GM19395 (cell line): Measurements from ENCODE around the gene C3.

Experiments
- ATAC-seq: cut with Tn5 transposase; IDR thresholded peaks from one replicate; pipeline ENCODE4 v1.9.1; 2021; ENCODE audit warnings: mild to moderate bottlenecking, moderate library complexity; ENCODE audit not compliant: unreplicated experiment

Gene C3

GRCh38 chr19:6745965-6746364 lies 25.5 kb upstream of the C3 start:
- no peak for ATAC-seq

GRCh38 chr19:6744381-6745301 lies 24.2 kb upstream of the C3 start:
- ATAC-seq, result no peak

- ATAC-seq, result no peak
These were observed 23.4 kb upstream of the C3 start for GRCh38 chr19:6743714-6744380.

- ATAC-seq, result no peak
These were observed 22.6 kb upstream of the C3 start for GRCh38 chr19:6743066-6743465.

- no peak for ATAC-seq
These were observed 20.3 kb upstream of the C3 start for GRCh38 chr19:6740589-6741343.

GRCh38 chr19:6739883-6740588 lies 19.6 kb upstream of the C3 start:
- ATAC-seq, result no peak

GRCh38 chr19:6739390-6739882 lies 19.0 kb upstream of the C3 start, which contains the start of gene TRIP10:
Gene TRIP10 (plus strand): TSS chr19:6739680. CDS start chr19:6739762, 82 bp downstream.
- no peak for ATAC-seq

- no peak for ATAC-seq
These were observed 18.4 kb upstream of the C3 start for GRCh38 chr19:6738787-6739389.

GRCh38 chr19:6737873-6738786 lies 17.7 kb upstream of the C3 start:
- no peak for ATAC-seq

- peak; percentile 67 for ATAC-seq
These were observed 16.9 kb upstream of the C3 start, which contains the start of gene GPR108 for GRCh38 chr19:6737284-6737872. Gene GPR108 (minus strand): TSS chr19:6737580. CDS start chr19:6737576, 4 bp downstream.

- no peak for ATAC-seq
These were observed 16.4 kb upstream of the C3 start for GRCh38 chr19:6736917-6737283.

- ATAC-seq, result no peak
These were observed 15.9 kb upstream of the C3 start for GRCh38 chr19:6736169-6736916.

GRCh38 chr19:6735181-6735911 lies 14.9 kb upstream of the C3 start:
- ATAC-seq, result no peak

- no peak for ATAC-seq
These were observed 13.7 kb upstream of the C3 start for GRCh38 chr19:6734096-6734696.

- ATAC-seq, result no peak
These were observed 13.1 kb upstream of the C3 start for GRCh38 chr19:6733338-6734095.

- no peak for ATAC-seq
These were observed 12.4 kb upstream of the C3 start for GRCh38 chr19:6732803-6733337.
